HS-27A (cell line): ENCODE results near the gene PPM1G.
"Not testable (repeated sequence)": the region's sequence is repeated elsewhere in the genome, so short reads cannot be mapped to it uniquely, and the experiment has no call there.

Source experiments
- DNase-seq: peaks from one replicate; pipeline ENCODE4 v3.0.0-alpha.2; 2012; ENCODE audit warnings: low read depth, missing footprints

The PPM1G gene

GRCh38 chr2:27375513-27376099, 33.8 kb downstream of the PPM1G start:
- no peak for DNase-seq

GRCh38 chr2:27373567-27373966, 35.8 kb downstream of the PPM1G start:
- DNase-seq = no peak

GRCh38 chr2:27372937-27373336, 36.5 kb downstream of the PPM1G start:
- no peak for DNase-seq

GRCh38 chr2:27370816-27371620, 38.4 kb downstream of the PPM1G start:
- no peak for DNase-seq

GRCh38 chr2:27370026-27370815, 39.2 kb downstream of the PPM1G start, which contains the start of the genes EIF2B4 and SNX17:
EIF2B4 (minus strand) TSS chr2:27370338; CDS start chr2:27370314, 24 bp downstream.
SNX17 (plus strand) TSS chr2:27370616; CDS start chr2:27370744, 128 bp downstream.
- DNase-seq = peak; percentile 94

- no peak for DNase-seq
Observed at GRCh38 chr2:27369471-27370025, 39.8 kb downstream of the PPM1G start.

GRCh38 chr2:27363933-27364332, 45.5 kb downstream of the PPM1G start:
- DNase-seq = no peak

GRCh38 chr2:27362678-27363420, 46.5 kb downstream of the PPM1G start:
- no peak for DNase-seq

- peak; percentile 96 for DNase-seq
Observed at GRCh38 chr2:27356382-27357181, 52.8 kb downstream of the PPM1G start, which contains the start of gene GTF3C2. GTF3C2 (minus strand) TSS chr2:27356764; CDS start chr2:27343554, 13,210 bp downstream.

GRCh38 chr2:27356056-27356381, 53.4 kb downstream of the PPM1G start:
- DNase-seq = no peak

- no peak for DNase-seq
Observed at GRCh38 chr2:27354597-27354927, 54.8 kb downstream of the PPM1G start.

GRCh38 chr2:27353762-27354596, 55.4 kb downstream of the PPM1G start:
- DNase-seq = peak; percentile 11

- DNase-seq = not testable (repeated sequence)
Observed at GRCh38 chr2:27353386-27353761, 56.0 kb downstream of the PPM1G start.

GRCh38 chr2:27351802-27352598, 57.4 kb downstream of the PPM1G start:
- DNase-seq = no peak

GRCh38 chr2:27350106-27350693, 59.2 kb downstream of the PPM1G start:
- no peak for DNase-seq

GRCh38 chr2:27347641-27348040, 61.8 kb downstream of the PPM1G start:
- no peak for DNase-seq

GRCh38 chr2:27336173-27336572, 73.2 kb downstream of the PPM1G start:
- DNase-seq = no peak

- DNase-seq = no peak
Observed at GRCh38 chr2:27335311-27335710, 74.1 kb downstream of the PPM1G start.
